ENCODE measurements around the gene MYCN.

Gene MYCN

GRCh38 chr2:15971351-15971750 is 31.0 kb downstream of the MYCN start:
- no peaks in the 10 kb centered on the region for H3K9me3 ChIP-seq (ENCODE audit: control insufficient read depth, low read depth, low read length)
- H3K4me3 ChIP-seq (ENCODE audit: low read length): no peak overlapping the region
- H3K9ac ChIP-seq (ENCODE audit: low read length): no peak overlapping the region
- H3K36me3 ChIP-seq (ENCODE audit: control insufficient read depth, low read depth, low read length): no peaks in the 10 kb centered on the region
- no peak overlapping the region for H3K27ac ChIP-seq (ENCODE audit: low read length)
- no peaks in the 10 kb centered on the region for H3K27me3 ChIP-seq (ENCODE audit: control insufficient read depth, insufficient read depth, low read length)
- peaks cover 13% of the 10 kb centered on the region for H3K4me1 ChIP-seq (ENCODE audit: control insufficient read depth, low read depth, low read length)

- Histone ChIP-seq H3K36me3 (ENCODE audit: control insufficient read depth, low read depth, low read length) (no peaks in the 10 kb centered on the region), H3K9me3 (ENCODE audit: control insufficient read depth, low read depth, low read length) (no peaks in the 10 kb centered on the region), H3K9ac (ENCODE audit: low read length) (no peak overlapping the region), H3K27me3 (ENCODE audit: control insufficient read depth, insufficient read depth, low read length) (no peaks in the 10 kb centered on the region), H3K4me3 (ENCODE audit: low read length) (no peak overlapping the region), H3K4me1 (ENCODE audit: control insufficient read depth, low read depth, low read length) (peaks cover 15% of the 10 kb centered on the region), H3K27ac (ENCODE audit: low read length) (no peak overlapping the region)
Observed at GRCh38 chr2:15971831-15972522, 31.6 kb downstream of the MYCN start.

GRCh38 chr2:15973481-15974401 is 33.4 kb downstream of the MYCN start:
- Histone ChIP-seq H3K4me1 (ENCODE audit: control insufficient read depth, low read depth, low read length) (peaks cover 15% of the 10 kb centered on the region), H3K27me3 (ENCODE audit: control insufficient read depth, insufficient read depth, low read length) (no peaks in the 10 kb centered on the region), H3K4me3 (ENCODE audit: low read length) (no peak overlapping the region), H3K9ac (ENCODE audit: low read length) (no peak overlapping the region), H3K36me3 (ENCODE audit: control insufficient read depth, low read depth, low read length) (no peaks in the 10 kb centered on the region), H3K27ac (ENCODE audit: low read length) (no peak overlapping the region), H3K9me3 (ENCODE audit: control insufficient read depth, low read depth, low read length) (no peaks in the 10 kb centered on the region)

GRCh38 chr2:15974565-15975260 is 34.4 kb downstream of the MYCN start:
- Histone ChIP-seq H3K4me1 (ENCODE audit: control insufficient read depth, low read depth, low read length) (peaks cover 15% of the 10 kb centered on the region), H3K9ac (ENCODE audit: low read length) (no peak overlapping the region)

GRCh38 chr2:15975261-15975600 is 34.9 kb downstream of the MYCN start:
- peaks cover 20% of the 10 kb centered on the region for H3K4me1 ChIP-seq (ENCODE audit: control insufficient read depth, low read depth, low read length)
- no peaks in the 10 kb centered on the region for H3K27me3 ChIP-seq (ENCODE audit: control insufficient read depth, insufficient read depth, low read length)
- no peaks in the 10 kb centered on the region for H3K36me3 ChIP-seq (ENCODE audit: control insufficient read depth, low read depth, low read length)
- H3K9ac ChIP-seq (ENCODE audit: low read length): no peak overlapping the region
- no peak overlapping the region for H3K27ac ChIP-seq (ENCODE audit: low read length)
- no peak overlapping the region for H3K4me3 ChIP-seq (ENCODE audit: low read length)
- H3K9me3 ChIP-seq (ENCODE audit: control insufficient read depth, low read depth, low read length): no peaks in the 10 kb centered on the region

More at GRCh38 chr2:15974565-15975260, 34.4 kb downstream of the MYCN start:
- no peak overlapping the region for H3K4me3 ChIP-seq (ENCODE audit: low read length)
- H3K27me3 ChIP-seq (ENCODE audit: control insufficient read depth, insufficient read depth, low read length): no peaks in the 10 kb centered on the region
- no peaks in the 10 kb centered on the region for H3K9me3 ChIP-seq (ENCODE audit: control insufficient read depth, low read depth, low read length)
- no peak overlapping the region for H3K27ac ChIP-seq (ENCODE audit: low read length)
- H3K36me3 ChIP-seq (ENCODE audit: control insufficient read depth, low read depth, low read length): no peaks in the 10 kb centered on the region

- H3K27ac ChIP-seq (ENCODE audit: low read length): no peak overlapping the region
- H3K36me3 ChIP-seq (ENCODE audit: control insufficient read depth, low read depth, low read length): no peaks in the 10 kb centered on the region
- H3K9me3 ChIP-seq (ENCODE audit: control insufficient read depth, low read depth, low read length): no peaks in the 10 kb centered on the region
- H3K27me3 ChIP-seq (ENCODE audit: control insufficient read depth, insufficient read depth, low read length): no peaks in the 10 kb centered on the region
- peaks cover 20% of the 10 kb centered on the region for H3K4me1 ChIP-seq (ENCODE audit: control insufficient read depth, low read depth, low read length)
- no peak overlapping the region for H3K4me3 ChIP-seq (ENCODE audit: low read length)
- no peak overlapping the region for H3K9ac ChIP-seq (ENCODE audit: low read length)
Observed at GRCh38 chr2:15975676-15976075, 35.3 kb downstream of the MYCN start.

GRCh38 chr2:15976354-15976753 is 36.0 kb downstream of the MYCN start:
- Histone ChIP-seq H3K9me3 (ENCODE audit: control insufficient read depth, low read depth, low read length) (no peaks in the 10 kb centered on the region), H3K27ac (ENCODE audit: low read length) (no peak overlapping the region), H3K36me3 (ENCODE audit: control insufficient read depth, low read depth, low read length) (no peaks in the 10 kb centered on the region), H3K9ac (ENCODE audit: low read length) (no peak overlapping the region), H3K4me1 (ENCODE audit: control insufficient read depth, low read depth, low read length) (peaks cover 20% of the 10 kb centered on the region), H3K27me3 (ENCODE audit: control insufficient read depth, insufficient read depth, low read length) (no peaks in the 10 kb centered on the region), H3K4me3 (ENCODE audit: low read length) (no peak overlapping the region)

- H3K4me1 ChIP-seq (ENCODE audit: control insufficient read depth, low read depth, low read length): peaks cover 30% of the 10 kb centered on the region
- no peak overlapping the region for H3K4me3 ChIP-seq (ENCODE audit: low read length)
- H3K9ac ChIP-seq (ENCODE audit: low read length): no peak overlapping the region
- H3K27ac ChIP-seq (ENCODE audit: low read length): no peak overlapping the region
- no peaks in the 10 kb centered on the region for H3K36me3 ChIP-seq (ENCODE audit: control insufficient read depth, low read depth, low read length)
- H3K9me3 ChIP-seq (ENCODE audit: control insufficient read depth, low read depth, low read length): no peaks in the 10 kb centered on the region
- H3K27me3 ChIP-seq (ENCODE audit: control insufficient read depth, insufficient read depth, low read length): no peaks in the 10 kb centered on the region
Observed at GRCh38 chr2:15979051-15979758, 38.9 kb downstream of the MYCN start.

- Histone ChIP-seq H3K9me3 (ENCODE audit: control insufficient read depth, low read depth, low read length) (no peaks in the 10 kb centered on the region), H3K36me3 (ENCODE audit: control insufficient read depth, low read depth, low read length) (no peaks in the 10 kb centered on the region), H3K4me1 (ENCODE audit: control insufficient read depth, low read depth, low read length) (peaks cover 31% of the 10 kb centered on the region), H3K4me3 (ENCODE audit: low read length) (no peak overlapping the region), H3K27me3 (ENCODE audit: control insufficient read depth, insufficient read depth, low read length) (no peaks in the 10 kb centered on the region), H3K9ac (ENCODE audit: low read length) (no peak overlapping the region), H3K27ac (ENCODE audit: low read length) (no peak overlapping the region)
Observed at GRCh38 chr2:15979759-15980604, 39.6 kb downstream of the MYCN start.

- H3K27me3 ChIP-seq (ENCODE audit: control insufficient read depth, insufficient read depth, low read length): no peaks in the 10 kb centered on the region
- H3K4me3 ChIP-seq (ENCODE audit: low read length): no peak overlapping the region
- peaks cover 29% of the 10 kb centered on the region for H3K4me1 ChIP-seq (ENCODE audit: control insufficient read depth, low read depth, low read length)
- no peak overlapping the region for H3K27ac ChIP-seq (ENCODE audit: low read length)
- no peaks in the 10 kb centered on the region for H3K36me3 ChIP-seq (ENCODE audit: control insufficient read depth, low read depth, low read length)
- no peak overlapping the region for H3K9ac ChIP-seq (ENCODE audit: low read length)
- no peaks in the 10 kb centered on the region for H3K9me3 ChIP-seq (ENCODE audit: control insufficient read depth, low read depth, low read length)
Observed at GRCh38 chr2:15980605-15981098, 40.3 kb downstream of the MYCN start.

All from iPS-18a (cell line).